Left lung (tissue), 10 donors: ENCODE data around the gene ARMC8. TPM values are rescaled to one million over a fixed set of nuclear protein-coding genes. Genes with fewer than 3 reads are reported as not detected.

Source experiments
- ATAC-seq: fragments of 200-7000 bp; cut with Tn5 transposase; one replicate; pipeline ENCODE4 v1.9.1; 2020; ENCODE audit warnings: moderate library complexity
- DNase-seq, 4 donors: peaks; one replicate each; pipeline ENCODE4 v3.0.0-alpha.2; 2013 to 2020
- H3K27ac ChIP-seq, 2 donors: fragments of 200-600 bp; sonication (generic) in 1 of 2; one replicate each; pipeline versions ENCODE4 v1.5.0 to v1.8.0; 2020 to 2021
- H3K27me3 ChIP-seq, 2 donors: fragments of 200-600 bp; sonication (generic) in 1 of 2; one replicate each; pipeline versions ENCODE4 v1.5.0 to v1.8.0; 2020 to 2021
- H3K36me3 ChIP-seq, 2 donors: fragments of 200-600 bp; sonication (generic) in 1 of 2; one replicate each; pipeline versions ENCODE4 v1.5.0 to v1.8.0; 2020 to 2021
- H3K4me1 ChIP-seq, 2 donors: fragments of 200-600 bp; one replicate each; pipeline ENCODE4 v1.8.0; 2021
- H3K4me3 ChIP-seq, 2 donors: fragments of 200-600 bp; sonication (generic) in 1 of 2; one replicate each; pipeline versions ENCODE4 v1.5.0 to v1.8.0; 2020 to 2021; ENCODE audit warnings: mild to moderate bottlenecking in 1 of 2
- H3K9me3 ChIP-seq, 2 donors: fragments of 200-600 bp; sonication (generic) in 1 of 2; one replicate each; pipeline versions ENCODE4 v1.5.0 to v1.8.0; 2020 to 2021
- intact Hi-C, 2 donors: fragments of 100-400 bp; cut with DNase I; formaldehyde crosslinking; loops; one replicate each; pipeline versions ENCODE4 v1.11.2 to v1.14.2; 2022
- polyA plus RNA-seq, 6 donors: library from polyadenylated mRNA; unstranded; fragments of 120-200 nt; gene quantifications; one replicate each; pipeline ENCODE4 v1.2.1, GENCODE V29; 2013; ENCODE audit not compliant: insufficient read length in 6 of 6
- total RNA-seq, 2 donors: library from RNA; stranded (reverse); fragmentation: NEBNext Ultra II Directional; extraction: Animal tissue kit (Norgen Biotek cat#: 25700); gene quantifications; one replicate each; pipeline ENCODE4 v1.2.1, GENCODE V29; 2021
- TF ChIP-seq, protein P1 (sequence below), 2 donors: fragments of 200-600 bp; sonication (generic) in 1 of 2; IDR thresholded peaks; one replicate each; pipeline versions ENCODE4 v1.5.0 to v1.8.0; 2021; ENCODE audit warnings: antibody characterized with exemption in 2 of 2
- donor health status: DM: no; HTN: yes; CAD: no.
- donor health status: DM: no; HTN: no; CAD: no.

ARMC8 gene
- total and polyA plus RNA-seq, 8 donors: 37.1 to 56.4 (median 50.6) TPM

DNA sequence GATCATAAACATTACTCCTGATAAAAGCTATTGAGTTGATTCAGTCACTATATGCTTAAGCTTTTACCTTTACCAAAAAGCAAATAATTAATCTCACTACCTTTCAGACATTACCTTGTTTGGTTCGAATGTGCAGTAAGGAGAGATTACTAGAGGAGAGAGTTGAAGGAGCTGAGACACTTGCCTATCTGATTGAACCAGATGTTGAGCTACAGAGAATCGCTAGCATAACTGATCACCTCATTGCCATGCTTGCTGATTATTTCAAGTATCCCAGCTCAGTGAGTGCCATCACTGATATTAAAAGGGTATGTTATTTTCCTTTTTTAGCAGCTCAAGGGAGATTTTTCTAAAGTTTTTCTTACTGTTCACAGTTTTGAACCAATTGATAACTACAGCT is 54.6 kb downstream of the ARMC8 start:
- no peaks in the 10 kb centered on the region for H3K27me3 ChIP-seq
- TF ChIP-seq, protein P1, sequence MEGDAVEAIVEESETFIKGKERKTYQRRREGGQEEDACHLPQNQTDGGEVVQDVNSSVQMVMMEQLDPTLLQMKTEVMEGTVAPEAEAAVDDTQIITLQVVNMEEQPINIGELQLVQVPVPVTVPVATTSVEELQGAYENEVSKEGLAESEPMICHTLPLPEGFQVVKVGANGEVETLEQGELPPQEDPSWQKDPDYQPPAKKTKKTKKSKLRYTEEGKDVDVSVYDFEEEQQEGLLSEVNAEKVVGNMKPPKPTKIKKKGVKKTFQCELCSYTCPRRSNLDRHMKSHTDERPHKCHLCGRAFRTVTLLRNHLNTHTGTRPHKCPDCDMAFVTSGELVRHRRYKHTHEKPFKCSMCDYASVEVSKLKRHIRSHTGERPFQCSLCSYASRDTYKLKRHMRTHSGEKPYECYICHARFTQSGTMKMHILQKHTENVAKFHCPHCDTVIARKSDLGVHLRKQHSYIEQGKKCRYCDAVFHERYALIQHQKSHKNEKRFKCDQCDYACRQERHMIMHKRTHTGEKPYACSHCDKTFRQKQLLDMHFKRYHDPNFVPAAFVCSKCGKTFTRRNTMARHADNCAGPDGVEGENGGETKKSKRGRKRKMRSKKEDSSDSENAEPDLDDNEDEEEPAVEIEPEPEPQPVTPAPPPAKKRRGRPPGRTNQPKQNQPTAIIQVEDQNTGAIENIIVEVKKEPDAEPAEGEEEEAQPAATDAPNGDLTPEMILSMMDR (IDR thresholded peaks at IDR 0.05): no peak
- H3K4me1 ChIP-seq: no peaks in the 10 kb centered on the region
- H3K4me3 ChIP-seq: no peak overlapping the region
- no peaks in the 10 kb centered on the region for H3K9me3 ChIP-seq
- intact Hi-C loops: no loop called here
- DNase-seq: no peak
- peaks cover 0 to 84% of the 10 kb centered on the region in 2 donors for H3K36me3 ChIP-seq
- ATAC-seq: no peak
- no peak overlapping the region for H3K27ac ChIP-seq

DNA sequence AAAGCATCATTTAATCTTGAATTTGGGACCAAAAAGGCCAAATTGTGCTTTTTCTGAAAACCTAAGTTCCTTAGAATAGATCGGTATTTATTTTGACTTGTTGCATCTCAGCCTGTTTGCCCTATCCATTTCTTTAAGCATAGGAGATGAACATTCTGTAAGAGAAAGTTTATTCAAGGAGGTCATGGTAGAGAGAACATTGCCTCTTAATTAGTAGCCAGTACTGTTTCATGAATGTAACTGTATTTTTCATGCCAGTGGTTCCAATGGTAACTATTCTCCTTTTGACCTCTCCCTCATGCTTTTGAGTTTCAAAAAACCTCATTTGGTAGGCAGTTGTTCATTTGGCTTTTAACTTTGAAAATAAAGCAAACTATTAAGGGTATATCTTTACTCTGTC is 55.4 kb downstream of the ARMC8 start:
- H3K36me3 ChIP-seq: peaks cover 0 to 80% of the 10 kb centered on the region in 2 donors
- TF ChIP-seq, protein P1 (IDR thresholded peaks at IDR 0.05): no peak
- no peaks in the 10 kb centered on the region for H3K4me1 ChIP-seq
- ATAC-seq (no peak), DNase-seq (no peak)
- intact Hi-C loops: no loop called here
- no peaks in the 10 kb centered on the region for H3K27me3 ChIP-seq
- no peak overlapping the region for H3K27ac ChIP-seq
- no peak overlapping the region for H3K4me3 ChIP-seq
- no peaks in the 10 kb centered on the region for H3K9me3 ChIP-seq

DNA sequence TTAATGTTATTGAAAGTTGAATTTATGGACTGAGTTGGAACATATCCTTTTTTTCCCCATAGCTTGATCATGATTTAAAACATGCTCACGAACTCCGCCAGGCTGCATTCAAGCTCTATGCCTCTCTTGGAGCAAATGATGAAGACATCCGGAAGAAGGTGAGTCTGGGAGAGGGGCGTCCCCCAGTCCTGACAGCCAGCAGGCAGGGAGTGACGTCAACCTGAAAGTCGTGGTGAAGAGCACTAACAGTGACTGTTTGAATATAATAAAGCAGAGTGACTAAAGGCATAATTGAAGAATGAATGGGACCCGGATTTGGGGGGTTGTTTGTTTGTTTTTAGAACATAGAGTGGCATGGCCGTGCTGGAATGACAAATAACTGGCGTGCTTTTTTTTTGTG is 57.9 kb downstream of the ARMC8 start:
- Histone ChIP-seq H3K36me3 (peaks cover 0 to 72% of the 10 kb centered on the region in 2 donors), H3K27me3 (no peaks in the 10 kb centered on the region), H3K4me1 (no peaks in the 10 kb centered on the region), H3K9me3 (no peaks in the 10 kb centered on the region), H3K27ac (no peak overlapping the region), H3K4me3 (no peak overlapping the region)
- DNase-seq (no peak), ATAC-seq (no peak)
- TF ChIP-seq, protein P1 (IDR thresholded peaks at IDR 0.05): no peak
- intact Hi-C loops: no loop called here

DNA sequence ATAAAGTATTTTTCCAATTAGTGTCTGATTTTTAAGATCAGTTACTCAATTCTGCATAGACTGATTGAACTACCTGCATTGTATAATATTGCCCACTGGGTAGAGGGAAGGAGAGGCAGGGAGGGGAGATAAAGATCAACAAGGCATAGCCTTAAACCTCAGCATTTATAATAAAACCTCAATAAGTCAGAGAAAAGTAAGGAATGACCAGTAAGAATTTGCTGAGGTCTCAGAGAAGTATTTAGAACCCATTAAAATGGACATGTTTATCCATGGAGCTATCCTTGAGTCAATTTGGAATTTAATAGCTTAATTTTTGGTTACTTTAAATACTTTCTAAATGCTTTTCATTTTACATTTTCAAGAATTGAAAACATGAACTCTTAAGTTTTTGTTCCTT is 62.5 kb downstream of the ARMC8 start:
- intact Hi-C loops: no loop called here
- Histone ChIP-seq H3K36me3 (peaks cover 0 to 44% of the 10 kb centered on the region in 2 donors), H3K9me3 (no peaks in the 10 kb centered on the region), H3K27me3 (no peaks in the 10 kb centered on the region), H3K4me1 (no peaks in the 10 kb centered on the region), H3K4me3 (no peak overlapping the region), H3K27ac (no peak overlapping the region)
- TF ChIP-seq, protein P1 (IDR thresholded peaks at IDR 0.05): no peak
- DNase-seq (no peak), ATAC-seq (no peak)

DNA sequence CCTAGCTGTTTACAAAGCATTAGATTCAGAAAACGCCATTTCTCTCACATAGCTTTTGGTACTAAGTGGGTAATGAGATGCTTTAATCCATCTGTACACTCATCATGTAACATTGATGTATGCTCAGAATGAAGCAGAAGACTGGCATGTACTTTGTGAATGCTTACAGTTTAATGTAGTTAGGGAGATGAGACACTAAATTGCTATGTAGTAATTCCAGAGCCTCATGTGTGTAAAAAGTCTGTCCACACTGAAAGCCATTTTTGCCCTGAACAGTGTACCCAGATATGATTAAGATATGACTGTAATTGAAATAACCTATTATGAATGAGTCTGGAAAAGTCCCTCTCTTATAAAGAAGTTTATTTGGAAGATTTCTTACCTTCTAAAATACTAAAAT is 66.5 kb downstream of the ARMC8 start:
- no peaks in the 10 kb centered on the region for H3K27me3 ChIP-seq
- no peaks in the 10 kb centered on the region for H3K9me3 ChIP-seq
- intact Hi-C loops: no loop called here
- ATAC-seq: no peak
- H3K4me3 ChIP-seq: no peak overlapping the region
- no peaks in the 10 kb centered on the region for H3K4me1 ChIP-seq
- TF ChIP-seq, protein P1 (IDR thresholded peaks at IDR 0.05): no peak
- H3K27ac ChIP-seq: no peak overlapping the region
- peaks cover 0 to 12% of the 10 kb centered on the region in 2 donors for H3K36me3 ChIP-seq
- DNase-seq: no peak
